ENCODE data around the gene DYNLT4.

- no peak for TF ChIP-seq POLR2A (IDR thresholded peaks at IDR 0.05)
- TF ChIP-seq CTCF (IDR thresholded peaks at IDR 0.05), result no peak
- TF ChIP-seq POLR2AphosphoS5 (IDR thresholded peaks at IDR 0.05), result no peak
- no peak for TF ChIP-seq EP300 (IDR thresholded peaks at IDR 0.05)
These were observed 14.2 kb downstream of the DYNLT4 start for GRCh38 chr1:44792736-44793502.
